ENCODE results near the gene HCCS.

Gene HCCS

DNA sequence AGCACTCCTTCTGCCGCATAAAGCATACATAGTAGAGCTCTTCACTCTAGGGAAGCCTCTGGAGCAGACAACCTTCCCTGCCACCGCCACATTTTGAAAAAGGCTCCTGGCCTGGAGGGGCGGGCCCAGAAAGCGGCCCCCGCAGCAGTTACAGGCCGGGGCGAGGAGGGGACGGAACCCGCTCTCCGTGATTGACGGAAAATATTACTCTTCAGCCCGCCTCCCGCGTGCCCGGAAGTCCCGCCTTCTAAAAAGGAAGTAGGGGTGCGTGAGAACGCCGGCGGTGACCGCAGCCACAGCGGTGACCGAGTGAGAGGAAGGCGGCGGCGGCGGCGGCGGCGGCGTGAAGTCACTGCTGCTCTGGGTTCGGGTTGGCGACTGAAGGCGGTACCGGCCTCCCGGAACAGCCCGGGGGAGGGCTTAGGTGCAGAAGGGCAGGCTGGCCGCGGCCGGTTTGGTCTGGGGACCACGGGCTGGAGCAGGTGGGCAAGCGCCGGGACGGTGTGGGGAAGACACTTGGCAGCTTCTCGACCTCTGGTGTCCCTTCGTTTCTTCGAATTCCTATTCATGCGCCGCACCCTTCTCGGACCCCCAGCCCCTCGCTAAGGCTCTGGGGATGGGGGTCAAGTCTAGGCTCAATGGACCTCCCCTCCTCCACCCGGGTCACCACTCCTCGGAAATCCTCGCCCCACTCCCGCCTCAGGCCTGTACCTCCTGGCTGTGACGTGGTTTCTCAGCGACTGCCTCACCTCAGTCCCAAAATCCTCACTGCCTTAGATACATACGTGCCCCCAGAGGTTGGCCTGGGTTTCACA, at the start of gene HCCS:
Gene HCCS (plus strand): TSS at position 296 of the 815 bp plus-strand sequence. CDS start 729 bp downstream, outside the sequence.
- Histone ChIP-seq H3K27me3 (ENCODE audit: control insufficient read depth in 1 of 2, insufficient read depth in 2 of 2, low read length in 2 of 2) (no peaks in the 10 kb centered on the region), H3K27ac (ENCODE audit: low read depth, low read length) (peak within 1 kb of the TSS; percentile 56), H3K4me3 (ENCODE audit: low read depth in 1 of 2, low read length in 2 of 2) (peak within 1 kb of the TSS; percentile 52 to 59), H3K36me3 (ENCODE audit: insufficient read depth, low read length) (peaks cover 18% of the 10 kb centered on the region), H3K9ac (ENCODE audit: low read length) (peak within 1 kb of the TSS; percentile 58), H3K9me3 (ENCODE audit: low read length) (no peaks in the 10 kb centered on the region), H3K4me1 (ENCODE audit: insufficient read depth, low read length) (peaks cover 12% of the 10 kb centered on the region)

DNA sequence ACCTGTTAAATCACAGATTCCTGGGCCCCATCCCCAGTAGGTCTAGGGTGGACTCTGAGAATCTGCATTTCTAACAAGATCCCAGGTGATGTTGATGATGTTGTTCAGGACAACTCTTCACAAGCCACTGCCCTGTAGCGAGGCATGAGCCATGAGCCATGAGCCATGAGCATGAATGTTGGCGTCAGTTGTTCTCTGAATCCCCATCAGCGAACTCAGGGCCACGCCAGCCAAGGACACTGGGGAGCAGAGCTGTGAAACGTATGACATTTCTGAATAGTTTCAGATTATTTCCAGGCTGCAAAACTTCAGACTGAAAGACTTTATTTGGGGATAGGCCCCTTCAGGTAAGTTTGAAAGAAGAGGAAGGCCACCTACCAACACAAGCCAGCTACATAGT, 46.9 kb upstream of the HCCS start:
- H3K27ac ChIP-seq (ENCODE audit: low read depth, low read length) = no peak overlapping the region
- no peaks in the 10 kb centered on the region for H3K36me3 ChIP-seq (ENCODE audit: insufficient read depth, low read length)
- H3K4me3 ChIP-seq (ENCODE audit: low read depth in 1 of 2, low read length in 2 of 2) = no peak overlapping the region
- H3K9me3 ChIP-seq (ENCODE audit: low read length) = no peaks in the 10 kb centered on the region
- H3K9ac ChIP-seq (ENCODE audit: low read length) = no peak overlapping the region
- H3K4me1 ChIP-seq (ENCODE audit: insufficient read depth, low read length) = no peaks in the 10 kb centered on the region
- no peaks in the 10 kb centered on the region for H3K27me3 ChIP-seq (ENCODE audit: control insufficient read depth in 1 of 2, insufficient read depth in 2 of 2, low read length in 2 of 2)

DNA sequence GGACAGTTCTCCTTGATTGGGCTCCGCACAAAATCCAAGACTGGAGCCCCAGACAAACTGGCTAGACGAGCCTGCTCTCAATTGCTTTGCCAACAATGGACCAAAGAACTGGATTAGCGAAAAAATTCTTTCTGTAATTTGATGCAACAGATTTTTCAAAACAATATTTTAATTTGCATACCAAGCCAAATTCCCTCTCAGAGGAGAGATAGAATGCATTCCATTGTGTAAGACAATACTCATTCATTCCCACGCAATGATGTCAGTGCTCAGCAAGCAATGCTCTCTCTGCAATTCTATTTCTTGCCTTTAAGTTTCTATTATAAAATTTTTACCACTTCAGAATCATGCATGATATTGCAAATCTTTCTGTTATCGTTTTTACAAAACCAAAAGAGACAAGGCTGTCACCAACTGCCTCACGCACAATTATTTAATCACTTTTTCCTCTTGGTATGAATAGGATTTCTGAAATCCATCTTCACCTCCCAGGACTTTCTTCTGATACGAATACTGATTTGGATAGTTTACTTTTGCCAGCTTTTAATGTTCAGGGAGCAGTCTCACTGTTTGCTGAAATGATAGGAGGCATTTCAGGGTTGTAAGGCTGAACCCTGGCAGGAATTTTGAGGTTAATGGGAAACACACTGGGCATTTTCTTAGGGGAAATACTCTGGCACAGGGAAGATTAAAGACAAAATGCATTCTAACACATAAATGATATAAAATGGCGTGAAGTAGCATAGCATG, 46.1 kb upstream of the HCCS start:
- no peaks in the 10 kb centered on the region for H3K27me3 ChIP-seq (ENCODE audit: control insufficient read depth in 1 of 2, insufficient read depth in 2 of 2, low read length in 2 of 2)
- H3K27ac ChIP-seq (ENCODE audit: low read depth, low read length) = no peak overlapping the region
- no peaks in the 10 kb centered on the region for H3K36me3 ChIP-seq (ENCODE audit: insufficient read depth, low read length)
- no peak overlapping the region for H3K9ac ChIP-seq (ENCODE audit: low read length)
- H3K4me1 ChIP-seq (ENCODE audit: insufficient read depth, low read length) = no peaks in the 10 kb centered on the region
- no peaks in the 10 kb centered on the region for H3K9me3 ChIP-seq (ENCODE audit: low read length)
- H3K4me3 ChIP-seq (ENCODE audit: low read depth in 1 of 2, low read length in 2 of 2) = no peak overlapping the region

DNA sequence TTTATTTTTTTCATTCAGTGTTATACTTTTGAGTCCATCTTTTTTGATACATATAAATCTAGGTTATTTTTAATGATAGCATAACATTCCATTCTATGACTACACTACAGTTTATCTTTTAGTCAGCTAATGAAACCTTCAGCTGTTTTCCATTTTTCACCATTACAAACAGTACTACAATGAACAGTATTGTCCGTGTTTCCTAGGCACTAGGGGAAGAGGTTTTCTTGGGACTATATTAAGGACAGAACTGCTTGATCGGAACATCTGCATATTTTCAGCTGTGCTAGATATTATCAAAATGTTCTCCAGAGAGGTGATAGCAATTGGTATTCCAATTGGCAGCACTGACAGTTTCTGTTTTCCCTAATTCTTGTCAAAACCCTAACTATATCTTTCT, 44.3 kb upstream of the HCCS start:
- Histone ChIP-seq H3K27ac (ENCODE audit: low read depth, low read length) (no peak overlapping the region), H3K4me3 (ENCODE audit: low read depth in 1 of 2, low read length in 2 of 2) (no peak overlapping the region), H3K4me1 (ENCODE audit: insufficient read depth, low read length) (no peaks in the 10 kb centered on the region), H3K36me3 (ENCODE audit: insufficient read depth, low read length) (no peaks in the 10 kb centered on the region), H3K9me3 (ENCODE audit: low read length) (no peaks in the 10 kb centered on the region), H3K9ac (ENCODE audit: low read length) (no peak overlapping the region), H3K27me3 (ENCODE audit: control insufficient read depth in 1 of 2, insufficient read depth in 2 of 2, low read length in 2 of 2) (no peaks in the 10 kb centered on the region)

DNA sequence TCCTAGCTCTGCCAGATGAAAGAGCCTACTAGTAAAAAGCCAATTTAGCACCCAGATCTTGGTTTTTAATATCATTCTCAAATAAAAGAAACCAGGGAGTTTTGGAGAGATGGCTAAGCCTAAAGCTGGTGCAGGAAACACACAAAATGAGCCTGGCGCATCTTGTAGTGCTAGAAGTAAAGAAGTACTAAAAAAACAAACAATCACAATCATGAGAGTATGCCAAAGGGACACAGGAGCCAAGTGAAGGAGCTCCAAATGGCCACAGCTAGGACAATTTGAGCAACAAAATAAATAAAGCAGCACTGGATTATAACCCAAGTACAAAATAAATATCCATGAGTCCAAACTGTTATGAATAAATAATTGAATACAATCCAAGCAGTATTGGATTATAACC, 37.8 kb upstream of the HCCS start:
- Histone ChIP-seq H3K4me3 (ENCODE audit: low read depth in 1 of 2, low read length in 2 of 2) (no peak overlapping the region), H3K27me3 (ENCODE audit: control insufficient read depth in 1 of 2, insufficient read depth in 2 of 2, low read length in 2 of 2) (no peaks in the 10 kb centered on the region), H3K4me1 (ENCODE audit: insufficient read depth, low read length) (no peaks in the 10 kb centered on the region), H3K9me3 (ENCODE audit: low read length) (no peaks in the 10 kb centered on the region), H3K27ac (ENCODE audit: low read depth, low read length) (no peak overlapping the region), H3K9ac (ENCODE audit: low read length) (no peak overlapping the region), H3K36me3 (ENCODE audit: insufficient read depth, low read length) (no peaks in the 10 kb centered on the region)

DNA sequence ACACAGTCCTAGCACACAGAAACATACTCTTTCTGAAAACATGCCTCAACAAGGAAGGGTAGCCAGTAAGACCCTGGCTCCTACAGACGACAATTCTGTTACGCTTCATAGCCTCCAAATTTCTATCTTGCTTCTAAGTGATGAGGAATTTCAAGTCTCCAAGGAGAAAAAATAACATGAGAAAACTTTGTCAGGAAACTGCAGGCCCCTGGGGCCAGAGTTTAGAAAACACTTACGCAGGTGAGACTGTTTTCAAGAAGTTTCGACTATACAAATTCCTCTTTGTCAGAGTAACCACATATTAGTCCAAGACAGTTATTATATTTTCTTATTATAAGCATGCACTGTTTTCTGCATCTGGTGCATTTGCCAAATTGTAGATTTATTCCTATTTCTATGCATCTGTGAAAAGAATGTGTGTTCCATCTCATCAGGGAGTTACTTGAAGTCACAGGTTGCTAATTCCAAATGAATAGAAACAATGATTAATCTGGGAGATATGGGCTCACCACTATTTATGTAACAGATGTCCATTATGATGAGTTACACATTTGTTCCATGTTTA, 30.3 kb upstream of the HCCS start:
- Histone ChIP-seq H3K27me3 (ENCODE audit: control insufficient read depth in 1 of 2, insufficient read depth in 2 of 2, low read length in 2 of 2) (no peaks in the 10 kb centered on the region), H3K36me3 (ENCODE audit: insufficient read depth, low read length) (no peaks in the 10 kb centered on the region), H3K27ac (ENCODE audit: low read depth, low read length) (no peak overlapping the region), H3K4me1 (ENCODE audit: insufficient read depth, low read length) (no peaks in the 10 kb centered on the region), H3K9me3 (ENCODE audit: low read length) (no peaks in the 10 kb centered on the region), H3K4me3 (ENCODE audit: low read depth in 1 of 2, low read length in 2 of 2) (no peak overlapping the region), H3K9ac (ENCODE audit: low read length) (no peak overlapping the region)

DNA sequence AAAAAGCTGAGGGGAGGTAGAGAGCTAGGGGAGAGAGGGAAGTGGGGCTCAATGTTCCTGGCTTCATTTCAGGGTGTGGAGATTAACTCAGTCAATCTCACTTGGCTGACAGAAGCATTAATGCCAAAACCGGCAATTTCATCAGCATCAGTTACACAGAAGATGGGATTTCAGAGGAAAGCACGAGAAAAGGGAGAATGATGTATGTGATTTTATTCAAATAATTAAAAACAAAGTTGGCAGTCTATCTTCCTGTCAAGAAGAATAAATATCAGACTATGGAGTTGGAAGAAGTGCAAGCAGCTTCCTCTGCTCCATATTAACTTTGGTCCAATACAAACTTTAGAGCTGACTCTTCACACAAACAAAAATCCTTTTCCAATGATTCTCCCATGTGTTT, 29.6 kb upstream of the HCCS start:
- H3K4me1 ChIP-seq (ENCODE audit: insufficient read depth, low read length) = no peaks in the 10 kb centered on the region
- H3K9ac ChIP-seq (ENCODE audit: low read length) = no peak overlapping the region
- H3K4me3 ChIP-seq (ENCODE audit: low read depth in 1 of 2, low read length in 2 of 2) = no peak overlapping the region
- H3K36me3 ChIP-seq (ENCODE audit: insufficient read depth, low read length) = no peaks in the 10 kb centered on the region
- H3K27ac ChIP-seq (ENCODE audit: low read depth, low read length) = no peak overlapping the region
- no peaks in the 10 kb centered on the region for H3K9me3 ChIP-seq (ENCODE audit: low read length)
- H3K27me3 ChIP-seq (ENCODE audit: control insufficient read depth in 1 of 2, insufficient read depth in 2 of 2, low read length in 2 of 2) = no peaks in the 10 kb centered on the region

DNA sequence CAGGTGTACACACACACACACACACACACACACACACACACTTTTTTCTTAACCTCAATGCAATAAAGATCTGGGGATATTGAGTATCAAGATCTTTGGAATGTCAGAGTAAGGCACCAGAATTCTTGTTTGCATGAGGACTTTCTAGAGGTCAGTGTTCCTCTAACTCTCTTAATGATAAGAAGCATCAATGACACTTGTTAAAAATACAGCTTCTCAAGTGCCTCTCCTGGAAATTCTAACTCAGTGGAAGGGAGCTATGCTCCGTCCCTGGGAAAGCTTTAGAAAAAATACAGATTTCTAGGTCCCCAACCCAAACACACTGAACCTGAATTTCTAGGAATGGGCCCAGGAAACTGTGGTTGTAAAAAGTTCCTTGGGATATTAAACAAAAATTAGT, 25.8 kb upstream of the HCCS start:
- Histone ChIP-seq H3K9me3 (ENCODE audit: low read length) (no peaks in the 10 kb centered on the region), H3K4me3 (ENCODE audit: low read depth in 1 of 2, low read length in 2 of 2) (no peak overlapping the region), H3K9ac (ENCODE audit: low read length) (no peak overlapping the region), H3K4me1 (ENCODE audit: insufficient read depth, low read length) (no peaks in the 10 kb centered on the region), H3K27ac (ENCODE audit: low read depth, low read length) (no peak overlapping the region), H3K27me3 (ENCODE audit: control insufficient read depth in 1 of 2, insufficient read depth in 2 of 2, low read length in 2 of 2) (no peaks in the 10 kb centered on the region), H3K36me3 (ENCODE audit: insufficient read depth, low read length) (no peaks in the 10 kb centered on the region)

DNA sequence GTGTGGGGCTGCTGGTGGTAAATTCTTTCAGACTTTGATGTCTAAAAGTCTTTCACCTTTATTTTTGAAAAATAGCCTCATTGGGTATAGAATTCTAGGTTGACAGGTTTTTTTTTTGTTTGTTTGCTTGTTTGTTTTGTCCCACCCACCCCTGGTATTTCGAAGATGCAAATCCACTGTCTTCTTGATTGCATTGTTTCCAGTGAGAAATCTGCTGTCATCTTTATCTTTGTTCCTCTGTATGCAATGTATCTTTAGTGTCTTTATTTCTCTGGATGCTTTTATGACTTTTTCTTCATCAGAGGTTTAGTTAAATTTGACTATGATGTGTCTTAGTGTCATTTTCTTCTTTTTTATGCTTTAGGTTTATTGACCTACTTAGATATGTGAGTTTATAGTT, 21.3 kb upstream of the HCCS start:
- Histone ChIP-seq H3K9ac (ENCODE audit: low read length) (no peak overlapping the region), H3K4me1 (ENCODE audit: insufficient read depth, low read length) (no peaks in the 10 kb centered on the region), H3K27ac (ENCODE audit: low read depth, low read length) (no peak overlapping the region), H3K36me3 (ENCODE audit: insufficient read depth, low read length) (no peaks in the 10 kb centered on the region), H3K27me3 (ENCODE audit: control insufficient read depth in 1 of 2, insufficient read depth in 2 of 2, low read length in 2 of 2) (no peaks in the 10 kb centered on the region), H3K9me3 (ENCODE audit: low read length) (no peaks in the 10 kb centered on the region), H3K4me3 (ENCODE audit: low read depth in 1 of 2, low read length in 2 of 2) (no peak overlapping the region)

DNA sequence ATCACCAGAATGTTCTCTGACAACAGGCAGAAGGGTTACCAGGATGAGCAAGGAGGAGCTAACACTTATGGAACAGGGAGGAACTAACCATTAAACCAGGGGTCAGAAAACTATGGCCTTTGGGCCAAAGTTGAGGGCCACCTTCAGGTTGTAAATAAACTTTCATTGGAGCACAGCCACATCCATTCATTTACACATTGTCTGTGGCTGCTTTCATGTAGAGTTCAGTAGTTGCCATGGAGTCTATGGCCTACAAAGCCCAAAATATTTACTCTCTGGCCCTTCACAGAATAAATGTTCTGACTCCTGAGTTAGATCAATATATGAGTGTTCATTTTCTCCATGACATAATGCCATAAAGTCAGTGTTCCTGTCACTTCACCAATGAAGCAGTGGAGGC, 13.2 kb upstream of the HCCS start:
- no peak overlapping the region for H3K27ac ChIP-seq (ENCODE audit: low read depth, low read length)
- no peak overlapping the region for H3K4me3 ChIP-seq (ENCODE audit: low read depth in 1 of 2, low read length in 2 of 2)
- H3K9ac ChIP-seq (ENCODE audit: low read length) = no peak overlapping the region
- H3K4me1 ChIP-seq (ENCODE audit: insufficient read depth, low read length) = peaks cover 13% of the 10 kb centered on the region
- H3K9me3 ChIP-seq (ENCODE audit: low read length) = no peaks in the 10 kb centered on the region
- no peaks in the 10 kb centered on the region for H3K27me3 ChIP-seq (ENCODE audit: control insufficient read depth in 1 of 2, insufficient read depth in 2 of 2, low read length in 2 of 2)
- no peaks in the 10 kb centered on the region for H3K36me3 ChIP-seq (ENCODE audit: insufficient read depth, low read length)

DNA sequence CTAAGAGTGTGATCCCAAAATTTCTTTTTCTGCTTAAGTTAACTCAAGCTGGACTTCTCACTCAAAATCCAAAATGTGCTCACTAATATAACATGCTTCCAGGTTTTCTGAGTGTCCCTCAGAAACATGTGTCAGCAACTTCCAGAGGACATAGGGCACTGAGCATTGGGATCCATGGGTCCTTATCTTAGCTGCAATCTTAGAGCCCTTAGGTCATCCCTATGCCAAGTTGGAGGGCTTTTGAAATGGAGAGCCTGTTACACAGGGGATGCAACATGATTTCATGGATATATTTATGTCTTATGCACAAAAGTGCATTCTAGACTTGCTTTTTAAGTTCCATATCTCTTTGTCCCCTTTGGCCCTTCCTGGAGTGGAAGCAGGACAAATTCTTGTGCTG, 11.7 kb upstream of the HCCS start:
- no peak overlapping the region for H3K27ac ChIP-seq (ENCODE audit: low read depth, low read length)
- H3K4me1 ChIP-seq (ENCODE audit: insufficient read depth, low read length) = peaks cover 13% of the 10 kb centered on the region
- H3K9ac ChIP-seq (ENCODE audit: low read length) = no peak overlapping the region
- H3K27me3 ChIP-seq (ENCODE audit: control insufficient read depth in 1 of 2, insufficient read depth in 2 of 2, low read length in 2 of 2) = no peaks in the 10 kb centered on the region
- H3K4me3 ChIP-seq (ENCODE audit: low read depth in 1 of 2, low read length in 2 of 2) = no peak overlapping the region
- H3K9me3 ChIP-seq (ENCODE audit: low read length) = no peaks in the 10 kb centered on the region
- no peaks in the 10 kb centered on the region for H3K36me3 ChIP-seq (ENCODE audit: insufficient read depth, low read length)

Data from muscle layer of colon (tissue), 2 donors.